GM18520 (cell line): ENCODE measurements around the gene IGFBP6.

ENCODE experiments used
- ATAC-seq: cut with Tn5 transposase; IDR thresholded peaks from one replicate; pipeline ENCODE4 v1.9.1; 2021; ENCODE audit not compliant: unreplicated experiment

IGFBP6 gene

DNA sequence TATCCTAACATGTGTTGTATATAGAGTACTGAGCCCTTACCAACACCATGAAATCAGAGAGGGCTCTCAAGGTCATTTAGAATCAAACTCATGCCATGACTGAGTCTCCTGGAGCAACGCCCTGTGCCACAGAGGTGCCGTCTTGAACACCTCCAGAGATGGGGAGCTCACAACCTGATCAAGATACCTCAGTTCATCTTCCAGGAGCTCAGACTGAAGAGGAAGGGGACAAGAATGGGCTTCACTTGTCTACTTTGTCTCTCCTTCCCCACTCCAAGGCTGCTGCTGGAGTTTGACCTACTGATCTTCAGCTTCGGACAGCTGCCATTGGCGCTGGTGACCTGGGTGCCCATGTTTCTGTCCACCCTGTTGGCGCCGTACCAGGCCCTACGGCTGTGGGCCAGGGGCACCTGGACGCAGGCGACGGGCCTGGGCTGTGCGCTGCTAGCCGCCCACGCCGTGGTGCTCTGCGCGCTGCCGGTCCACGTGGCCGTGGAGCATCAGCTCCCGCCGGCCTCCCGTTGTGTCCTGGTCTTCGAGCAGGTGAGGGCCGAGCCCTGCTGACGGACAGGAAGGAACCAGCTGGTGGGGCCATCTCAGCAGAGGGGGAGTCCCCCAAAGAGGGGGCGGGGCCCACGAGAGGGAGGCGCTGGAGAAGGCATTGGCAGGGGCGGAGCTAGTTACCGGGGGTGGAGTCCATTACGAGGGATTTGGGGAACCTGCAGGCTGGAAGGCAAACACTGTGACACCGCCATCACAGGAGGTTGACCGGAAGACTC, 17.8 kb downstream of the IGFBP6 start:
- ATAC-seq, result no peak

GRCh38 chr12:53115891-53116648, 18.6 kb downstream of the IGFBP6 start:
- ATAC-seq, result no peak

DNA sequence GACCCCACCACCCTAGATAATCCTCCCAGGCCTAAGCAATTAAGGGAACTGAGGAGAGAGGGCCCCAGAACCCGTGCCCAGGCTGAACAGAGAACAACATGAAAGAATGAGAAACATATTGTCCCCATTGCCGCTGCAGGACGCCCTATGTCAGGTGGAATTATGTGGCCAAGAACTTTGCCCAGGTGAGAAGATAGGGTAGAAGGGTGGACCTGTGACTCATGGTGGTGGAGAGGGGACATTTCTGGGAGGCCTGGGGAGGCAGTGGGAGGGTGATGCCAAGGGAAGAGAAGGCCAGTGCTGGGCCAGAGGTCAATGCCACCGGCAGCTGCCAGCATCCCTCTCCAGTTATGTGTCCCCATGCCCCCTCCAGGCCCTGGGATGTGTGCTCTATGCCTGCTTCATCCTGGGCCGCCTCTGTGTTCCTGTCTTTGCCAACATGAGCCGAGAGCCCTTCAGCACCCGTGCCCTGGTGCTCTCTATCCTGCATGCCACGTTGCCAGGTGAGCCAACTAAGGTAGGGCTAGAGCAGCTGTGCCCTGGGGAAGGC, 21.4 kb downstream of the IGFBP6 start:
- no peak for ATAC-seq

DNA sequence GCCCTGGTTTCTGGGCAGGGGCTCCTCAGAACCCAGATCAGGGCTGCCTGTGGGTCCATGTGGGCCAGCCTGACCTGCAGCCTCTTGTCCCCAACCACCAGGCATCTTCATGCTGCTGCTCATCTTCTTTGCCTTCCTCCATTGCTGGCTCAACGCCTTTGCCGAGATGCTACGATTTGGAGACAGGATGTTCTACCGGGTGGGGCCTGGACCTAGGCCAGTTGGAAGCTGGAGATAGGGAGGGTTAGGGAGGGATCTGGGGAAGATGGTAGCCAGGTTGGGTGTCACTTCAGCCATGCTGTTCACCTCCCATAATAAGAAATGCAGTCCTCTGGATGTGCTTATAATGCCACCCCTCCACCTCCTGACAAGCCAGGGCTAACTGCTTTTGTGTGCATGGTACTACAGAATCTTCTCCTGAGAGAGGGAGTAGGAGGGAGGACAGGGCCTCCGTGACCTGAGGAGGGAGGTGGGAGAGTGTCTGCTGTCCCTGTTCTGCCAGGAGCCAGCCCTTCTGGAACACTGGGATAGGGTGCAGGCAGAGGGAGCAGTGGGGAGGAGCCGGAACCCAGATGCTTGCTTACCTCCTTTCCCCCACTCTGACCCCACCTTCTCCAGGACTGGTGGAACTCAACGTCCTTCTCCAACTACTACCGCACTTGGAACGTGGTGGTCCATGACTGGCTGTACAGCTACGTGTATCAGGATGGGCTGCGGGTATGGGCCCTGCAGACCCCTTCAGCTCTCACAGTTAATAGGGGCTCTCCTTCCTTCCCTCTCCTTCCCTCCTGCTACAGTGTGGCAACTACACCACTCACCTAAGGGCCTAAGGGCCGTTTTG, 23.4 kb downstream of the IGFBP6 start:
- no peak for ATAC-seq

DNA sequence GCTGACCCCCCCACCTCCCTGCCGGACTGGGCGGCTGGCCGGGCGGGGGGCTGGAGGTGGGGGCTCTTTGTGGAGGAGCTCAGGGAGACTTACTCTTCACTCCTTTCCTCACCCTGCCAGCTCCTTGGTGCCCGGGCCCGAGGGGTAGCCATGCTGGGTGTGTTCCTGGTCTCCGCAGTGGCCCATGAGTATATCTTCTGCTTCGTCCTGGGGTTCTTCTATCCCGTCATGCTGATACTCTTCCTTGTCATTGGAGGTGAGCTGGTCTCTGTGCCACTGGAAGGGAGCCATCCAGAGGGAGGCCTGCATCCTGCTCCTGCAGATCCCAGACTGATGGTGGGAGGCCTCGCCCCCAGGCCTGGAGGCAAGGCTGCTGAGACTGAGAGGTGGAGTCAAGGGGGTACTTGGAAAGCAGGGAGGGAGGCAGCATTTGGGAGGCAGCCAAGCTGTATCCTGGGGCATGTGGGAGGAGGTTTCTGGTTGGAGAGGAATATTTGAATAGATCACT, 25.5 kb downstream of the IGFBP6 start:
- ATAC-seq, result no peak

GRCh38 chr12:53123578-53124351, 26.3 kb downstream of the IGFBP6 start:
- ATAC-seq, result no peak

GRCh38 chr12:53124352-53124723, 26.9 kb downstream of the IGFBP6 start:
- ATAC-seq, result no peak

GRCh38 chr12:53127169-53127568, 29.7 kb downstream of the IGFBP6 start:
- no peak for ATAC-seq

GRCh38 chr12:53128780-53129569, 31.5 kb downstream of the IGFBP6 start:
- no peak for ATAC-seq

- no peak for ATAC-seq
Observed at GRCh38 chr12:53131844-53132243, 34.4 kb downstream of the IGFBP6 start.

GRCh38 chr12:53133722-53134121, 36.3 kb downstream of the IGFBP6 start:
- no peak for ATAC-seq

GRCh38 chr12:53143355-53143754, 45.9 kb downstream of the IGFBP6 start:
- ATAC-seq, result no peak

- no peak for ATAC-seq
Observed at GRCh38 chr12:53145383-53146260, 48.2 kb downstream of the IGFBP6 start.

DNA sequence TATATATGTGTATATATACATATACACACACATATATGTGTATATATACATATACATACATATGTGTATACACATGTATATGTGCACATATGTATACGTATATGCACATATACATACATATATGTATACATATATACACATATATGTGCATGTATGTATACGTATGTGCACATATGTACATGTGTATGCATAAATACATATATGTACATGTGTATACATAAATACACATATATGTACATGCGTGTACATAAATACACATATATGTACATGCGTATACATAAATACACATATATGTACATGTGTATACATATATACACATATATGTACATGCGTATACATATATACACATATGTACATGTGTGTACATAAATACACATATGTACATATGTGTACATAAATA, 49.7 kb downstream of the IGFBP6 start:
- no peak for ATAC-seq

- ATAC-seq, result no peak
Observed at GRCh38 chr12:53147653-53148052, 50.2 kb downstream of the IGFBP6 start.

- ATAC-seq, result no peak
Observed at GRCh38 chr12:53151039-53151438, 53.6 kb downstream of the IGFBP6 start.
